Bronchial epithelial cell (primary cell): ENCODE measurements around the gene UBQLN1. TPM values are rescaled to one million over a fixed set of nuclear protein-coding genes. Genes with fewer than 3 reads are reported as not detected.

Experiments
- DNase-seq: peaks from one replicate; pipeline ENCODE4 v3.0.0-alpha.2; 2010; ENCODE audit warnings: low read depth
- FAIRE-seq: peaks from 2 replicates; lab custom pipeline; 2011; peaks lifted over from hg19 to GRCh38; lab: Jason Lieb, UNC
- H3K27me3 ChIP-seq: 2 replicates; pipeline ENCODE4 v1.5.1; 2011; ENCODE audit warnings: low read length; ENCODE audit not compliant: control insufficient read depth, insufficient read depth
- H3K36me3 ChIP-seq: 2 replicates; pipeline ENCODE4 v1.5.1; 2011; ENCODE audit warnings: low read length; ENCODE audit not compliant: control insufficient read depth, insufficient read depth
- H3K4me3 ChIP-seq: 2 replicates; pipeline ENCODE4 v1.5.1; 2011; ENCODE audit warnings: mild to moderate bottlenecking, low read depth, low read length, control low read depth
- CTCF ChIP-seq: IDR thresholded peaks from 2 replicates; pipeline ENCODE4 v1.5.1; 2011; ENCODE audit warnings: mild to moderate bottlenecking, moderate library complexity, low read length, control low read depth, inconsistent platforms; ENCODE audit not compliant: insufficient read depth, severe bottlenecking
- total RNA-seq: library from RNA; depleted of rRNA; stranded (reverse); fragments of >200 nt; gene quantifications from 2 replicates; pipeline ENCODE4 v1.2.1, GENCODE V29; 2014

UBQLN1 gene
- total RNA-seq, 1 donor from 2014 or later = 96.4 TPM

GRCh38 chr9:83677596-83677995 is 30.2 kb downstream of the UBQLN1 start:
- TF ChIP-seq CTCF = no peak
- FAIRE-seq (no peak), DNase-seq (no peak)
- no peak overlapping the region for H3K4me3 ChIP-seq
- no peaks in the 10 kb centered on the region for H3K27me3 ChIP-seq
- peaks cover 12% of the 10 kb centered on the region for H3K36me3 ChIP-seq

- no peaks in the 10 kb centered on the region for H3K27me3 ChIP-seq
- no peak for TF ChIP-seq CTCF
- DNase-seq (no peak), FAIRE-seq (no peak)
- H3K36me3 ChIP-seq = peaks cover 12% of the 10 kb centered on the region
- H3K4me3 ChIP-seq = no peak overlapping the region
Measured at GRCh38 chr9:83675466-83675865, 32.3 kb downstream of the UBQLN1 start.

- TF ChIP-seq CTCF = no peak
Measured at GRCh38 chr9:83671451-83671850, 36.3 kb downstream of the UBQLN1 start.

GRCh38 chr9:83670381-83670780 is 37.4 kb downstream of the UBQLN1 start:
- FAIRE-seq (no peak), DNase-seq (no peak)
- Histone ChIP-seq H3K36me3 (peaks cover 9% of the 10 kb centered on the region), H3K27me3 (no peaks in the 10 kb centered on the region), H3K4me3 (no peak overlapping the region)
- TF ChIP-seq CTCF = no peak

More at GRCh38 chr9:83671451-83671850, 36.3 kb downstream of the UBQLN1 start:
- H3K4me3 ChIP-seq = no peak overlapping the region
- FAIRE-seq = no peak
- H3K36me3 ChIP-seq = peaks cover 9% of the 10 kb centered on the region
- DNase-seq = no peak
- no peaks in the 10 kb centered on the region for H3K27me3 ChIP-seq

GRCh38 chr9:83669067-83669466 is 38.7 kb downstream of the UBQLN1 start:
- TF ChIP-seq CTCF = no peak
- Histone ChIP-seq H3K4me3 (no peak overlapping the region), H3K36me3 (peaks cover 8% of the 10 kb centered on the region), H3K27me3 (no peaks in the 10 kb centered on the region)
- DNase-seq (peak; percentile 31), FAIRE-seq (no peak)

- H3K27me3 ChIP-seq = no peaks in the 10 kb centered on the region
- DNase-seq = no peak
- TF ChIP-seq CTCF = no peak
- H3K4me3 ChIP-seq = no peak overlapping the region
- FAIRE-seq = no peak
- H3K36me3 ChIP-seq = peaks cover 9% of the 10 kb centered on the region
Measured at GRCh38 chr9:83665580-83666200, 42.1 kb downstream of the UBQLN1 start.
